Measurements from ENCODE around the gene CEACAM19. TPM values are rescaled to one million over a fixed set of nuclear protein-coding genes. Genes with fewer than 3 reads are reported as not detected.
"Not testable (repeated sequence)": the region's sequence is repeated elsewhere in the genome, so short reads cannot be mapped to it uniquely, and the experiment has no call there.

CEACAM19 gene, protein sequence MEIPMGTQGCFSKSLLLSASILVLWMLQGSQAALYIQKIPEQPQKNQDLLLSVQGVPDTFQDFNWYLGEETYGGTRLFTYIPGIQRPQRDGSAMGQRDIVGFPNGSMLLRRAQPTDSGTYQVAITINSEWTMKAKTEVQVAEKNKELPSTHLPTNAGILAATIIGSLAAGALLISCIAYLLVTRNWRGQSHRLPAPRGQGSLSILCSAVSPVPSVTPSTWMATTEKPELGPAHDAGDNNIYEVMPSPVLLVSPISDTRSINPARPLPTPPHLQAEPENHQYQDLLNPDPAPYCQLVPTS
- total RNA-seq (1 to 10 TPM; 1.8 to 6.1 (median 2.3) TPM), polyA plus RNA-seq (4.4 TPM)
- long read RNA-seq, donor 1 = 0 reads
- long read RNA-seq, donor 2 = 0 reads
- long read RNA-seq, donor 3, partial matches to known transcripts = 2 of 2 reads
- long read RNA-seq, donor 3, other reads (novel, unspliced or antisense) = 0 of 2 reads
- long read RNA-seq, donor 4 = 0 reads

- intact Hi-C loops (cut with DNase I) = no loop called here
- no peak within 1 kb of the TSS for H3K4me3 ChIP-seq (ENCODE audit: low read length)
- ATAC-seq (no peak), DNase-seq (no peak)
- no peaks in the 10 kb centered on the region for H3K27me3 ChIP-seq (ENCODE audit: control insufficient read depth, insufficient read depth)
- H3K9me3 ChIP-seq (ENCODE audit: control insufficient read depth, low read length) = no peaks in the 10 kb centered on the region
- H3K4me1 ChIP-seq (ENCODE audit: control insufficient read depth, insufficient read depth, low read length) = no peaks in the 10 kb centered on the region
- WGBS = 76% methylated on average over 2 of the region's 2 CpGs
- H3K27ac ChIP-seq (ENCODE audit: low read length) = no peak within 1 kb of the TSS
Observed at GRCh38 chr19:44671400-44671799, at the start of gene CEACAM19. Gene CEACAM19 (plus strand): TSS chr19:44671482. CDS start chr19:44671932, 450 bp downstream.

GRCh38 chr19:44623080-44623479 is 48.2 kb upstream of the CEACAM19 start:
- peak in 1 of 2 donors; percentile 60 for ATAC-seq
- H3K27ac ChIP-seq (ENCODE audit: low read length) = no peak overlapping the region
- intact Hi-C loops (cut with DNase I) = no loop called here
- no peaks in the 10 kb centered on the region for H3K4me1 ChIP-seq (ENCODE audit: control insufficient read depth, insufficient read depth, low read length)
- H3K9me3 ChIP-seq (ENCODE audit: control insufficient read depth, low read length) = no peaks in the 10 kb centered on the region
- H3K4me3 ChIP-seq (ENCODE audit: low read length) = no peak overlapping the region
- DNase-seq = no peak
- 48% methylated on average over 5 of the region's 5 CpGs for WGBS
- H3K27me3 ChIP-seq (ENCODE audit: control insufficient read depth, insufficient read depth) = no peaks in the 10 kb centered on the region

- H3K27me3 ChIP-seq (ENCODE audit: control insufficient read depth, insufficient read depth) = no peaks in the 10 kb centered on the region
- 93% methylated on average over 4 of the region's 4 CpGs for WGBS
Observed at GRCh38 chr19:44623626-44624025, 47.7 kb upstream of the CEACAM19 start.

GRCh38 chr19:44624840-44625354 is 46.4 kb upstream of the CEACAM19 start:
- H3K4me1 ChIP-seq (ENCODE audit: control insufficient read depth, insufficient read depth, low read length) = no peaks in the 10 kb centered on the region
- H3K27me3 ChIP-seq (ENCODE audit: control insufficient read depth, insufficient read depth) = no peaks in the 10 kb centered on the region
- no peak for ATAC-seq
- H3K27ac ChIP-seq (ENCODE audit: low read length) = no peak overlapping the region
- intact Hi-C loops (cut with DNase I) = no loop called here
- H3K4me3 ChIP-seq (ENCODE audit: low read length) = no peak overlapping the region
- DNase-seq = no peak
- 97% methylated on average over 4 of the region's 4 CpGs for WGBS
- H3K9me3 ChIP-seq (ENCODE audit: control insufficient read depth, low read length) = no peaks in the 10 kb centered on the region

More at GRCh38 chr19:44623626-44624025, 47.7 kb upstream of the CEACAM19 start:
- no peak overlapping the region for H3K27ac ChIP-seq (ENCODE audit: low read length)
- intact Hi-C loops (cut with DNase I) = no loop called here
- no peaks in the 10 kb centered on the region for H3K9me3 ChIP-seq (ENCODE audit: control insufficient read depth, low read length)
- no peak for ATAC-seq
- no peak for DNase-seq
- no peaks in the 10 kb centered on the region for H3K4me1 ChIP-seq (ENCODE audit: control insufficient read depth, insufficient read depth, low read length)
- H3K4me3 ChIP-seq (ENCODE audit: low read length) = no peak overlapping the region

- H3K4me3 ChIP-seq (ENCODE audit: low read length); H3K4me1 ChIP-seq (ENCODE audit: control insufficient read depth, insufficient read depth, low read length); ATAC-seq; H3K9me3 ChIP-seq (ENCODE audit: control insufficient read depth, low read length); DNase-seq; intact Hi-C loops (cut with DNase I); H3K27ac ChIP-seq (ENCODE audit: low read length); H3K27me3 ChIP-seq (ENCODE audit: control insufficient read depth, insufficient read depth): not testable (repeated sequence)
- WGBS = 77% methylated on average over 4 of the region's 4 CpGs
Observed at GRCh38 chr19:44625637-44626036, 45.6 kb upstream of the CEACAM19 start.

GRCh38 chr19:44626048-44626624 is 45.1 kb upstream of the CEACAM19 start:
- 26% methylated on average over 1 of the region's 1 CpG for WGBS
- Histone ChIP-seq H3K27ac (ENCODE audit: low read length) (no peak overlapping the region), H3K9me3 (ENCODE audit: control insufficient read depth, low read length) (no peaks in the 10 kb centered on the region), H3K4me1 (ENCODE audit: control insufficient read depth, insufficient read depth, low read length) (no peaks in the 10 kb centered on the region), H3K27me3 (ENCODE audit: control insufficient read depth, insufficient read depth) (no peaks in the 10 kb centered on the region), H3K4me3 (ENCODE audit: low read length) (no peak overlapping the region)
- intact Hi-C loops (cut with DNase I) = no loop called here
- peak in 1 of 2 donors; percentile 47 for ATAC-seq
- DNase-seq = no peak

- no peaks in the 10 kb centered on the region for H3K4me1 ChIP-seq (ENCODE audit: control insufficient read depth, insufficient read depth, low read length)
- intact Hi-C loops (cut with DNase I) = no loop called here
Observed at GRCh38 chr19:44627631-44628030, 43.7 kb upstream of the CEACAM19 start.

GRCh38 chr19:44628793-44629192 is 42.5 kb upstream of the CEACAM19 start:
- no peak for ATAC-seq
- WGBS = 94% methylated on average over 3 of the region's 3 CpGs
- Histone ChIP-seq H3K27ac (ENCODE audit: low read length) (no peak overlapping the region), H3K4me3 (ENCODE audit: low read length) (no peak overlapping the region), H3K4me1 (ENCODE audit: control insufficient read depth, insufficient read depth, low read length) (no peaks in the 10 kb centered on the region), H3K27me3 (ENCODE audit: control insufficient read depth, insufficient read depth) (no peaks in the 10 kb centered on the region), H3K9me3 (ENCODE audit: control insufficient read depth, low read length) (no peaks in the 10 kb centered on the region)
- intact Hi-C loops (cut with DNase I) = no loop called here
- DNase-seq = no peak

More at GRCh38 chr19:44627631-44628030, 43.7 kb upstream of the CEACAM19 start:
- no peak overlapping the region for H3K4me3 ChIP-seq (ENCODE audit: low read length)
- 92% methylated on average over 4 of the region's 4 CpGs for WGBS
- DNase-seq (no peak), ATAC-seq (no peak)
- H3K9me3 ChIP-seq (ENCODE audit: control insufficient read depth, low read length) = no peaks in the 10 kb centered on the region
- H3K27me3 ChIP-seq (ENCODE audit: control insufficient read depth, insufficient read depth) = no peaks in the 10 kb centered on the region
- H3K27ac ChIP-seq (ENCODE audit: low read length) = no peak overlapping the region

DNA sequence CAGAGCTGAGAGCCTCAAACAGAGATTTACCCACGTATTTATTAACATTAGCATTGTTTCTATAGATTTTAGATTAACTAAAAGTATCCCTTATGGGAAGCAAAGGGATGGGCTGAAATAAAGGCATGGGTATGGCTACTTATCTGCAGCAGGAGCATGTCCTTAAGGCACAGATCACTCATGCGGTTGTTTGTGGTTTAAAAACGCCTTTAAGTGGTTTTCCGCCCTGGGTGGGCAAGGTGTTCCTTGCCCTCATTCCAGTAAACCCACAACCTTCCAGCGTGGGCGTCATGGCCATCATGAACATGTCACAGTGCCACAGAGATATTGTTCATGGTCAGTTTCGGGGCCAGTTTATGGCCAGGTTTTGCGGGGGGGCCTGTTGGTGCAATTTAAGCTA is 39.7 kb upstream of the CEACAM19 start:
- H3K4me3 ChIP-seq (ENCODE audit: low read length); H3K9me3 ChIP-seq (ENCODE audit: control insufficient read depth, low read length); H3K27ac ChIP-seq (ENCODE audit: low read length); intact Hi-C loops (cut with DNase I); DNase-seq; H3K4me1 ChIP-seq (ENCODE audit: control insufficient read depth, insufficient read depth, low read length); ATAC-seq; H3K27me3 ChIP-seq (ENCODE audit: control insufficient read depth, insufficient read depth): not testable (repeated sequence)
- WGBS = 91% methylated on average over 8 of the region's 8 CpGs

- 4% methylated on average over 5 of the region's 5 CpGs for WGBS
- H3K9me3 ChIP-seq (ENCODE audit: control insufficient read depth, low read length); ATAC-seq; intact Hi-C loops (cut with DNase I); H3K27me3 ChIP-seq (ENCODE audit: control insufficient read depth, insufficient read depth); H3K4me1 ChIP-seq (ENCODE audit: control insufficient read depth, insufficient read depth, low read length); H3K27ac ChIP-seq (ENCODE audit: low read length): not testable (repeated sequence)
- peak in 2 of 3 donors; percentile 67 to 72 for DNase-seq
- H3K4me3 ChIP-seq (ENCODE audit: low read length) = peak overlapping the region; percentile 4
Observed at GRCh38 chr19:44634058-44634457, 37.2 kb upstream of the CEACAM19 start.

DNA sequence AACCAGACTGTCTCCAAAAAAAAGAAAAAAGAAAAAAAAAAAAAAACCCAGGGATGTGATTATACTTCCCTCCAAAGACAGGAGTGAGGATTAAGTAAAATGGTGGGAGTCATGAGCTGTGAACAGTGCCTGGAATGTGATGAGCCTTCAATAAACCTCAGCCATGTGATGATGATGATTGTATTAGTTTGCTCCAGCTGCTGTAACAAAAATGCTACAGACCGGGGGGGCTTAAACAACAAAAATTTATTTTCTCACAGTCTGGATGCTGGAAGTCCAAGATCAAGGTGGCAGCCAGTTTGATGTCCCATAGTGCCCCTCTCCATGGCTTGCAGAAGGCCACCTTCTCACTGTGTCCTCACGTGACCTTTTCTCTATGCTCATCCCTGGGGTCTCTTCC is 36.5 kb upstream of the CEACAM19 start:
- Histone ChIP-seq H3K4me1 (ENCODE audit: control insufficient read depth, insufficient read depth, low read length) (no peaks in the 10 kb centered on the region), H3K4me3 (ENCODE audit: low read length) (no peak overlapping the region), H3K9me3 (ENCODE audit: control insufficient read depth, low read length) (no peaks in the 10 kb centered on the region), H3K27me3 (ENCODE audit: control insufficient read depth, insufficient read depth) (no peaks in the 10 kb centered on the region), H3K27ac (ENCODE audit: low read length) (no peak overlapping the region)
- ATAC-seq (peak in 1 of 2 donors; percentile 20), DNase-seq (no peak)
- 95% methylated on average over 2 of the region's 2 CpGs for WGBS
- intact Hi-C loops (cut with DNase I) = no loop called here
